ENCODE measurements around the gene TOR3A. TPM values are rescaled to one million over a fixed set of nuclear protein-coding genes. Genes with fewer than 3 reads are reported as not detected.

Gene TOR3A
- total and polyA plus RNA-seq, 2 donors (not counting 3 experiments of a cell fraction or from before 2014, with no cell fraction given), result 14.9 to 16.7 TPM

GRCh38 chr1:179080866-179081686 is 794 bp upstream of the TOR3A start:
- Histone ChIP-seq H3K4me1 (ENCODE audit: control insufficient read depth, extremely low read depth, insufficient read depth, low read length) (peaks cover 14% of the 10 kb centered on the region), H3K9me1 (replicated peaks; ENCODE audit: control insufficient read depth, extremely low read depth, insufficient read depth, low read length) (no peaks in the 10 kb centered on the region), H4K20me1 (replicated peaks; ENCODE audit: control insufficient read depth, extremely low read depth, insufficient read depth, low read length) (no peaks in the 10 kb centered on the region), H3K27me3 (ENCODE audit: control insufficient read depth in 2 of 2, insufficient read depth in 2 of 2, low read length in 2 of 2) (no peaks in the 10 kb centered on the region), H3K79me2 (ENCODE audit: control insufficient read depth, insufficient read depth, low read length) (peaks cover 12% of the 10 kb centered on the region), H3K4me3 (replicated peaks in 1 of 3; ENCODE audit: insufficient read depth in 1 of 3, low read depth in 1 of 3, low read length in 3 of 3) (peak overlapping the region in 2 of 3 experiments; percentile 68 to 77), H3K27ac (ENCODE audit: insufficient read depth, low read depth, low read length) (peak overlapping the region; percentile 62), H2AFZ (ENCODE audit: low read depth, low read length) (peak overlapping the region; percentile 24), H3K9ac (replicated peaks; ENCODE audit: extremely low read depth, insufficient read depth, low read length) (peak overlapping the region; percentile 73), H3K36me3 (ENCODE audit: control insufficient read depth in 2 of 2, extremely low read depth in 1 of 2, insufficient read depth in 2 of 2, low read length in 2 of 2) (no peaks in the 10 kb centered on the region), H3K4me2 (ENCODE audit: insufficient read depth, low read length) (peak overlapping the region; percentile 37), H3K9me3 (replicated peaks; ENCODE audit: control insufficient read depth, insufficient read depth, low read length) (no peaks in the 10 kb centered on the region)
- dilution Hi-C loops (cut with MboI; ENCODE audit: extremely low pct_ligation_motif_present, low sequenced_read_pairs) (no loop called here), intact Hi-C loops (cut with micrococcal nuclease) (loop anchor here (5.0 kb wide), 2 partner anchors 549 to 731 kb away; no protein-coding TSS in a partner anchor)
- no peak for TF ChIP-seq EZH2 (IDR thresholded peaks at IDR 0.05; ENCODE audit: borderline replicate concordance, low read depth, low read length, severe bottlenecking)
- no peak for TF ChIP-seq MAX (IDR thresholded peaks at IDR 0.05; ENCODE audit: insufficient read depth, insufficient read length)
- TF ChIP-seq FOS (IDR thresholded peaks at IDR 0.05; ENCODE audit: borderline replicate concordance, insufficient read depth, low read length), result no peak
- TF ChIP-seq GATA2 (IDR thresholded peaks at IDR 0.05; ENCODE audit: insufficient read depth, insufficient read length, low read depth, low read length), result no peak
- TF ChIP-seq JUN (IDR thresholded peaks at IDR 0.05; ENCODE audit: borderline replicate concordance, insufficient read depth, insufficient read length, low read depth), result no peak
- TF ChIP-seq POLR2A (IDR thresholded peaks at IDR 0.05; ENCODE audit: low read depth, low read length), result no peak
- TF ChIP-seq MYC (IDR thresholded peaks at IDR 0.05; ENCODE audit: low read depth, low read length), result no peak
- no peak for TF ChIP-seq POLR2AphosphoS5 (IDR thresholded peaks at IDR 0.05; ENCODE audit: insufficient read depth, low read depth, low read length)
- no peak for TF ChIP-seq CTCF (IDR thresholded peaks at IDR 0.05; ENCODE audit: extremely low read depth in 1 of 2, insufficient read depth in 1 of 2, low read depth in 1 of 2, low read length in 2 of 2)
- BruUV-seq (replicated peaks), result TSS peak; percentile 5
- peak; percentile 44 for FAIRE-seq
- POLR2A ChIA-PET, result no interaction called here
- CTCF ChIA-PET, result interaction anchor here (0.6 to 4.5 kb wide), 9 partner anchors 24 to 734 kb away, joined by 3 to 27 read pairs (median 3); no protein-coding TSS in a partner anchor
- DNase-seq (ENCODE audit: low read depth, low spot score), result no peak
